ENCODE results near the gene AFM.

Gene AFM

GRCh38 chr4:73439445-73439844 is 42.1 kb upstream of the AFM start:
- peaks cover 15% of the 10 kb centered on the region for H3K27me3 ChIP-seq
- no peaks in the 10 kb centered on the region for H3K36me3 ChIP-seq
- no peaks in the 10 kb centered on the region for H3K4me1 ChIP-seq (ENCODE audit: control insufficient read depth in 1 of 2, insufficient read depth in 1 of 2, low read depth in 1 of 2, low read length in 1 of 2)
- TF ChIP-seq CTCF (IDR thresholded peaks at IDR 0.05) = no peak
- no peak overlapping the region for H3K4me3 ChIP-seq (ENCODE audit: low read depth in 1 of 2, low read length in 1 of 2)
- H3K9me3 ChIP-seq = no peaks in the 10 kb centered on the region
- no peak overlapping the region for H3K27ac ChIP-seq

- Histone ChIP-seq H3K9me3 (no peaks in the 10 kb centered on the region), H3K4me1 (ENCODE audit: control insufficient read depth in 1 of 2, insufficient read depth in 1 of 2, low read depth in 1 of 2, low read length in 1 of 2) (no peaks in the 10 kb centered on the region), H3K36me3 (no peaks in the 10 kb centered on the region), H3K4me3 (ENCODE audit: low read depth in 1 of 2, low read length in 1 of 2) (no peak overlapping the region), H3K27me3 (peaks cover 16% of the 10 kb centered on the region), H3K27ac (no peak overlapping the region)
- TF ChIP-seq CTCF (IDR thresholded peaks at IDR 0.05) = no peak
Measured at GRCh38 chr4:73439991-73440390, 41.6 kb upstream of the AFM start.

- TF ChIP-seq CTCF (IDR thresholded peaks at IDR 0.05) = no peak
- Histone ChIP-seq H3K9me3 (no peaks in the 10 kb centered on the region), H3K4me3 (ENCODE audit: low read depth in 1 of 2, low read length in 1 of 2) (no peak overlapping the region), H3K4me1 (ENCODE audit: control insufficient read depth in 1 of 2, insufficient read depth in 1 of 2, low read depth in 1 of 2, low read length in 1 of 2) (no peaks in the 10 kb centered on the region), H3K27me3 (peaks cover 16% of the 10 kb centered on the region), H3K36me3 (no peaks in the 10 kb centered on the region), H3K27ac (no peak overlapping the region)
Measured at GRCh38 chr4:73440653-73441052, 40.9 kb upstream of the AFM start.

- Histone ChIP-seq H3K9me3 (no peaks in the 10 kb centered on the region), H3K27me3 (peaks cover 12% of the 10 kb centered on the region), H3K4me1 (ENCODE audit: control insufficient read depth in 1 of 2, insufficient read depth in 1 of 2, low read depth in 1 of 2, low read length in 1 of 2) (no peaks in the 10 kb centered on the region), H3K36me3 (no peaks in the 10 kb centered on the region), H3K27ac (no peak overlapping the region), H3K4me3 (ENCODE audit: low read depth in 1 of 2, low read length in 1 of 2) (no peak overlapping the region)
- no peak for TF ChIP-seq CTCF (IDR thresholded peaks at IDR 0.05)
Measured at GRCh38 chr4:73442275-73442674, 39.3 kb upstream of the AFM start.

GRCh38 chr4:73443224-73443623 is 38.3 kb upstream of the AFM start:
- H3K27me3 ChIP-seq = peaks cover 9% of the 10 kb centered on the region
- TF ChIP-seq CTCF (IDR thresholded peaks at IDR 0.05) = no peak

More at GRCh38 chr4:73443224-73443623, 38.3 kb upstream of the AFM start:
- H3K36me3 ChIP-seq = no peaks in the 10 kb centered on the region
- H3K27ac ChIP-seq = no peak overlapping the region
- H3K4me1 ChIP-seq (ENCODE audit: control insufficient read depth in 1 of 2, insufficient read depth in 1 of 2, low read depth in 1 of 2, low read length in 1 of 2) = no peaks in the 10 kb centered on the region
- H3K9me3 ChIP-seq = no peaks in the 10 kb centered on the region
- H3K4me3 ChIP-seq (ENCODE audit: low read depth in 1 of 2, low read length in 1 of 2) = no peak overlapping the region
